HG02884 (cell line): Measurements from ENCODE around the gene UNC5C.
"Not testable (repeated sequence)": the region's sequence is repeated elsewhere in the genome, so short reads cannot be mapped to it uniquely, and the experiment has no call there.

Experiments
- ATAC-seq: cut with Tn5 transposase; IDR thresholded peaks from one replicate; pipeline ENCODE4 v1.9.1; 2021; ENCODE audit warnings: mild to moderate bottlenecking, moderate library complexity; ENCODE audit not compliant: unreplicated experiment

Gene UNC5C

GRCh38 chr4:95188701-95189370 is 359.9 kb downstream of the UNC5C start:
- no peak for ATAC-seq

GRCh38 chr4:95186666-95187065 is 362.1 kb downstream of the UNC5C start:
- ATAC-seq: no peak

GRCh38 chr4:95183656-95184408 is 364.9 kb downstream of the UNC5C start:
- ATAC-seq: no peak

GRCh38 chr4:95181996-95182306 is 366.8 kb downstream of the UNC5C start:
- no peak for ATAC-seq

- no peak for ATAC-seq
These were observed 367.4 kb downstream of the UNC5C start for GRCh38 chr4:95181243-95181995.

- ATAC-seq: no peak
These were observed 368.1 kb downstream of the UNC5C start for GRCh38 chr4:95180531-95181242.

GRCh38 chr4:95178938-95179337 is 369.8 kb downstream of the UNC5C start:
- ATAC-seq: no peak

- ATAC-seq: not testable (repeated sequence)
These were observed 377.4 kb downstream of the UNC5C start for GRCh38 chr4:95171377-95171776.

- ATAC-seq: no peak
These were observed 378.6 kb downstream of the UNC5C start for GRCh38 chr4:95170176-95170575.

GRCh38 chr4:95167805-95168204 is 381.0 kb downstream of the UNC5C start:
- ATAC-seq: no peak

GRCh38 chr4:95165926-95166524 is 382.7 kb downstream of the UNC5C start:
- ATAC-seq: peak; percentile 88

GRCh38 chr4:95162867-95163266 is 385.9 kb downstream of the UNC5C start:
- ATAC-seq: no peak

GRCh38 chr4:95161781-95162469 is 386.8 kb downstream of the UNC5C start:
- no peak for ATAC-seq

- ATAC-seq: no peak
These were observed 389.4 kb downstream of the UNC5C start for GRCh38 chr4:95159384-95159783.

- no peak for ATAC-seq
These were observed 390.1 kb downstream of the UNC5C start for GRCh38 chr4:95158626-95159025.

GRCh38 chr4:95158045-95158444 is 390.7 kb downstream of the UNC5C start:
- ATAC-seq: no peak

GRCh38 chr4:95157596-95157995 is 391.2 kb downstream of the UNC5C start:
- ATAC-seq: no peak

- ATAC-seq: no peak
These were observed 392.4 kb downstream of the UNC5C start for GRCh38 chr4:95156452-95156765.

GRCh38 chr4:95155759-95156451 is 392.9 kb downstream of the UNC5C start:
- no peak for ATAC-seq

GRCh38 chr4:95153182-95153581 is 395.6 kb downstream of the UNC5C start:
- no peak for ATAC-seq
